Measurements from ENCODE around the gene SEMA4A.
A peak's percentile ranks its signal among the peaks of the same experiment; 100 is the strongest.

The SEMA4A gene

GRCh38 chr1:156136970-156137483, 16.4 kb upstream of the SEMA4A start:
- DNase-seq = no peak

GRCh38 chr1:156138458-156138867, 14.9 kb upstream of the SEMA4A start:
- no peak for DNase-seq

- DNase-seq = no peak
Observed at GRCh38 chr1:156140879-156141707, 12.3 kb upstream of the SEMA4A start.

DNA sequence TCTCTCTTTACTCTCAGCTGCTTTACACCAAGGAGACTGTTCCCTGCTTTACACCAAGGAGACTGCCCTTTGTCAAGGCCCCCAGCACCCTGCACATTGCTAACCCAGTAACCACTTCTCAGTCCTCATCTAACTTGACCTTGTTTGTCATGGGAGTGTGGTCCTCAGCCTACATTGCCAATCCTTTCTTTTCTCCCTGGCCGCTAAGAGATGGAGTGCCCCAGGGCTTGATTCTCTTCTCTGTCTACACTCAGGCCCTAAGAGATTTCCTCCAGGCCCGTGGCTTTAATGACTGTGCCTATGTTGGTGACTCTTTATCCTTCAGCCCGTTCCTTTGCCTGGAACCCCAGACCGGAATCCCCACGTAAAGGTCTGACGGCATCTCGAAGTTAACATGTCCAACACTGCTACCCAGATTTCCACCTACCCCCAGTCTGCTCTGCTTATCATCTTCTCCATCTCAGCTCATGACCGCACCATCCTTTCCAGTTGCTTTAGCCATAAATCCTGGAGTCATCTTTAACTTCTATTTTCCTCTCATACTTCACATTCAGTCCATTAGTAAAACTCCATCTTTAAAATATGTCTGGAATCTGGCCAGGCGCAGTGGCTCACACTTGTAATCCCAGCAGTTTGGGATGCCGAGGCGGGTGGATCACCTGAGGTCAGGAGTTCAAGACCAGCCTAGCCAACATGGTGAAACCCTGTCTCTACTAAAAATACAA, 9.5 kb upstream of the SEMA4A start:
- DNase-seq = no peak

- no peak for DNase-seq
Observed at GRCh38 chr1:156144742-156145141, 8.6 kb upstream of the SEMA4A start.

DNA sequence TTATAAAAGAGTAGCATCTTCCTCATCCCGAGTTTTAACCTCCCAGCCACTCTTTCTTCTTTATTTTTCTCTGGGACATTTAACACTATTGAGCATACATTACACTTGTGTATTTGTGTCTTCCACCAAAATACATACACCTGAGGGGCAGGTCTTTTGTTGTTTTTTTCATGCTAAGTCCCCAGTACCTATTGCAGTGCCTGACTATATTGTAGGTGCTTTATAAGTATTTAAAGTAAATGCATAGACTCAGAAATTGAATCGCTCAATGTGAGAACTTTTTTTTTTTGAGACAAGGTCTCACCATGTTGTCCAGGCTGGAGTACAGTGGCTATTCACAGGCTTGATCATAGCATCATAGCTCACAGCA, 7.8 kb upstream of the SEMA4A start:
- DNase-seq = no peak

- peak; percentile 88 for DNase-seq
Observed at GRCh38 chr1:156146020-156146768, 7.2 kb upstream of the SEMA4A start.

DNA sequence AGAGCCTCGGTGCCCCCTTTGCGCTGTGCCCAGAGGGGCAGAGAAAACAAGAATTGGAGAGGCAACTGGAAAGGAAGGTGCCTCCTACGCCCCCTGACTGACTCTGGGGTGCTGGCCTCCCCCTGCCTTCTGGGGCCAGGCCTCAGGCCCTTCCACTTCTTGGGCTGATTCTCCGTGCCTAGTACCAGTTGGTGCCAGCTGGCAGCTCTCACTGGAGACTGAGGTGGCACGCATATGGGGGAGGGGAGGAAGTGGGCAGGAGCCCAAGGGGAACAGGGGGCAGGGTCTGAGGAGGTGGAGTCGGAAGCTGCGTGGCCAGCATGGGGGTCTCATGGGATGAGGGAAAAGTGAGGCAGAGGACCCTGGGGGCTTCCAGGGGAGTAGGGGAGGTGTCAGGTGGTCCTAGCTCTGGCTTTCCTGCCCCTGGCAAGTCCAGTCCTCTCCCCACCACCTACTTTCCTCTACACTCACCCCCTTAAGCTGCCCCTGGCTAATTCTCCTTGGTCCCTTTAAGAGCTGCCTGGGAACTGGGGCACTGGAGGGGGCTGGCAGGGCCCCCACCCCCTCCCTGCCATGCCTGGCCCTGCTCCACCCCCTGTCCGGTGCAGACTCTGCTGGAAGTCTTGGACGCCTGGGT, 6.5 kb upstream of the SEMA4A start:
- no peak for DNase-seq

DNA sequence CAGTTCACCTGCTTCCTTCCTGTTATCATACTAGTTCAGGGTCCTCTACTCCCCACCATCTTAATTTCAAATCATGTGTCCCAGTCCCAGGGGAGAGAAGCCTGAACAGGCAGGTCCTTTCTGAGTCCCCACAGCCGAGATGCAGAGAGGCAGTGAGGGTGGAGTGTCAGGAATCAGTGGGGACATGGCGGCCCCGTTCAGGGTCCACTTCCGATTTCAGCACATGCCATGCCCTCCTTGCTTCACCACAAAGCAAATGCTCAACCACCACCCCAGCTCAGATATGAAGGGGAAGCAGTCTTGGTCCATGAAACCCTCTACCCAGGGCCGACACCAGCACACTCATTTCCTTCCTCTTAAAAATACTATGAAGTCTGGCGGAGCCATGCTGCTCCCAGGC, 5.2 kb upstream of the SEMA4A start:
- DNase-seq = no peak

- DNase-seq = no peak
Observed at GRCh38 chr1:156149374-156150332, 3.7 kb upstream of the SEMA4A start.

DNA sequence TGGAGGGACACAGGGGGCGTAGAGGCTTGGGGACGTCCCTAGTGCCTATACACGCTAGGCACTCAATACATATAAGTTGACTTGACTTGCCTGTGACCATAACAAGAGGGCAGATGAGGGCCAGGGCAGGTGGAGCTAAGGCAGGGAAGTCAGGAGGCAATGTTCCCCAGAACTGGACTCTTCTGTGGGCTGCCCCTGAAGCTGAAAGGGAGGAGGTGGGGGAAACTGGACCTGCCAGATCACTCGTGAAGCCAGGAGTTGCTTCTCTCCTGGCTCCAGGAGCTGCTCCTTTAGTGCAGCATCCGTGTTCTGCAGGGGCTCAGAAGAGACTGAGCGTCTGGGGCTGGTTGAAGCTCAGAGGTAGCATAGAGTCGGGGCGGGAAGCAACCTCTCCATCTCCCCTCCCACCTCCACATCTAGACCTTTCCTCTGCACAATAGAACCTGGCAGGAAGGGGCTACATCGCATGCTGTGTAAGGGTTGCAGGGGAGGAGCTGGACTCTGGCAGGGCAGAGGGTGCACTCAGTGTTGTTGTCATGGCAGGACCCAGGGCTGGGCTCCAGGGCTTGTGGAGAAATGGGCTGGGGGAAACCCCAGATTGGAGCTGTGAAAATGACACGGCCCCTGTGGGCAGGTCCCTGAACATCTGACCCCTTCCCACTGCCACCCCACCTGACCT, 2.9 kb upstream of the SEMA4A start:
- no peak for DNase-seq

DNA sequence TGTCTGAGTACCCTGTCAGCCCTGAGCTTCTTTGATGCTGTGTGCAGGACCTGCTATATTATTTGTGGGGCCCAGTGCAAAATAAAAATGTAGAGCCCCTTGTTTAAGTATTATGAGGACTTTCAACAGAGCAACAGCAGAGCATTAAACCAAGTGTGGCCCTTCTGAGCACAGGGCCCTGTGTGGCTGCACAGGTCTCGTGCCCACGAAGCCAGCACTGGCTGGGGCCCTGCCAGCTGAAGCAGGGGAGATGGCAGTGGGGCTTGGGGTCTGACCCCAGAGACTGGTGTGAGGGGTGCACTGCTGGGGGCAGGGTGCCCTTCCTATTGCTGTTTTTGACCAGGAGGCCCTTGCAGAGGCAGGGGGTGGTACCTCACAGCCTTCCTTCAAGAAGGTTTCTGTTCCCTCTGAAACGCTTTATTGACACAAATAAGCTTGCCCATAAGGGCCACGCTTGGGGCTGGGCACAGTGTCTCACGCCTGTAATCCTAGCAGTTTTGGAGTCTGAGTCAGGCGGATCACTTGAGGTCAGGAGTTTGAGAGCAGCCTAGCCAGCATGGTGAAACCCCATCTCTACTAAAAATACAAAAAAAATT, 2.2 kb upstream of the SEMA4A start:
- DNase-seq = no peak

- DNase-seq = no peak
Observed at GRCh38 chr1:156152628-156153027, 757 bp upstream of the SEMA4A start.

GRCh38 chr1:156154317-156154749, 948 bp downstream of the SEMA4A start:
- DNase-seq = no peak

DNA sequence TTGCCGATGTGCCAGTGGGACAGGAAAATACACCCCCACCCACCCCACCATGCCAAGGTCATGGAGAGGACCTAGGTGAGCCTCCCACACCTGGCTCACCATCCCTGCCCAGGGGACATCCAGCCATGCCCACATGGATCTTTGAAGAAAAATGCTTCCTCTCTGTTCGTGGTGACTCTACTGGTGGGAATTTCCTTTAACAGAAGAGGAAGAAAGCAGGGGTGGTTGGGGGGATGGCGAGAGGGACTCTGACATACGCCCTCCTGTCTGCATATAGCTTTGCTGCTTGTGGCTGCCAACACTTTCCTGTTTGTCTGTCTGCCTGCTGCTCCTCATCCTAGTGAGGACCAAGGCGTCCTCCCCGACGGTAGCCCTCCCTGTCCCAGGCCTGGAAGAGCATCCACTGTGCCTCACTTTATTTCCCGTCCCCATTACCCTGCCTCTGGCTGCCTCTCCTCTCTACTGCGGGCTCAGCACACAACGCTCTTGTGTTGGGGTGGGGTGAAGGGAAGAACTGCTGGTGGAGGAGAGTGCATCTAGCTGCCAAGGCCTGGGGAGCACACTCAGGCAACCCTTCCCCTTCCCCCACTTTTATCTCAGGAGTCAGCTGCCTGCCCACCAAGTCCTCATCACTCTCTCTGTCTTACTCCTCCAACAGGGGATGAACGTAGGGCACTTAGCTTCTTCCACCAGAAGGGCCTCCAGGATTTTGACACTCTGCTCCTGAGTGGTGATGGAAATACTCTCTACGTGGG, 2.5 kb downstream of the SEMA4A start:
- no peak for DNase-seq

DNA sequence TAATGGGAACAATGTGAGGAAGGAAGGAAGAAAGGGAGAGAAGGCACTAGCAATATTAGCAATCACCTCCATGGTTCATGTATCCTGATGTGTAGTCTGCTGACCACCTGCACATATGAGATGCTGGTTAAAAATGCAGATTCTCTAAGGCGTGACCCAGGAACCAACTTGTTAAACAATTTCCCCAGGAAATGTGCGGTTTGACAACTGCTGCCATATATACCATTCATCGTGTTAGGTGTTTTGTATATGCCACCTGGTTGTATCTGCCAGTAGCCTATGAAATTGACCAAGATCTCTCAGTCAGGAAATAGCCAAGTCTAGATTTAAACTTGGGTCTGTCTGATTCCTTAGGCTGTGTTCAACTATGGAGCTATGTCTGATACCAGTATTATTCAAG, 4.1 kb downstream of the SEMA4A start:
- DNase-seq = no peak

DNA sequence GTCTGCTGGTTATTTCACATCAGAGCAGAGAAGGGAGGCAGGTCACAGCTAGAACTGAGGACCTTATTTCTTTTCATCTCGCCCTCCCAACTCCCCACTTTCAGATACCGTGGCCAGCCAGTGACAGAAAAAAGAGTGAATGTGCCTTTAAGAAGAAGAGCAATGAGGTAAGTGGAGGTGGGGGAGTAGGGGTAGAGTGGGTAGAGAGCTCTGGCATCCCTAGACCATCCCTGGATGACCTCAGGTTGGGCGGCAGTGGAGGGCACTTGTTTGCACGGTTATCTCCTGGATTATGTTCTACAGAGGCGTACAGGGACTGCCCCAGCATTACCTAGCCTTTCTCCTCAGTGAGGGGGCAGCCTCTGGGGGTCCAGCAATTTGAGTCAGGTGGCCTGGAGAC, 4.6 kb downstream of the SEMA4A start:
- DNase-seq = no peak

- no peak for DNase-seq
Observed at GRCh38 chr1:156160000-156160742, 6.8 kb downstream of the SEMA4A start.

DNA sequence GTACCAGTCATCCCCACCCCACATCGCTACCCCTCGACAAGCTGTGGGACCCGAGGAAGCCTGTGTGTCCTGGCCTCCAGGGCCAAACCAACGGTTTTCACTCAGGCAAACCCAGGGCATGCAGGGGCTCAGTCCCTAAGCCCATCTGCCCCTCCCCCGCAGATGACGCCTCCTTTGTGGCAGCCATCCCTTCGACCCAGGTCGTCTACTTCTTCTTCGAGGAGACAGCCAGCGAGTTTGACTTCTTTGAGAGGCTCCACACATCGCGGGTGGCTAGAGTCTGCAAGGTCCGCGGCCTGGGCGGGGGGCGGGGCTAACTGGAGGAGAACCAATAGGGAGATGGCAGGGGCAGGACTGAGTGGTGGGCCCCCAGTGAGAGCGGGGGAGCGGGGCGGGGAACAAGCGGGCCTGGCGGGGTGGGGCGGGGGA, 7.4 kb downstream of the SEMA4A start:
- DNase-seq = no peak
